ENCODE data around the gene LRMDA. TPM values are rescaled to one million over a fixed set of nuclear protein-coding genes. Genes with fewer than 3 reads are reported as not detected.

LRMDA gene
- total and polyA plus RNA-seq, 2 of the 4 experiments (the other 2 are of a cell fraction) = 0.07 TPM; not detected in 1

DNA sequence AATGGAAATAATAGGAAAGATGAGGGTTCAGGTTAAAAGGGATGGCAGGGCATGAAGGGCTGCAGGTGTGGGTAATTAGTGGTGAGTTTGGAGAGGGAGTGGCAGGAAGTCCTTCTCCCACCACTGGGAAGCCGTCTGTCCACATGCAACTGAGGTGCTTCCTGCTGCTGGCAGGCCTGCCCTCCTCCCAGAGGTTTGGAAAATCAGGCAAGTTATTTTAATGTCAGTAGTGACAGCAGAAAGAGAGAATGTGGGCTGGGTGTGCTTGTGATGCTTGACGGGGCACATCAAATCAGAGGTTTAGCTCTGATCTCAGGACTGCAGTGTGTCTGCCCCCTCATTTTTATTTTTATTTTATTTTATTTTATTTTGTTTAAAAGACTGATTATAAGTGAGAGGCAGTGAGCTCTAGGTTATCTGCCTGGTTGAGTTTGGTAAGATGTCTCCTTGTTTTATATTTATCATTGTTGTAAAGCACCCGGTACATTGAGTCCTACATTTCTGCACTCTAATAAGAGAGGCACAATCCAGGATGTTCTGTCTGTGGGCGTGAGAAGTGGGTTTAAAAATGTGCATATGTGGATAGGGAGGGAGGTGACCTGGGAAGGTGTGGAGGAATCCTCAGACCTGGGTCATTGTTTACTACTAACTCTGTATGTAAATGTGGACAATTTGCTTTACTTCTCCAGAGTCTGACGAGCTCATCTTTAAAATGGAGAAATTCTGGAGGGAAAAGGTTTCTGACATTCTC lies 504.4 kb downstream of the LRMDA start:
- Histone ChIP-seq H2AK5ac (ENCODE audit: low read depth, low read length) (no peak overlapping the region), H4K91ac (ENCODE audit: insufficient read depth, low read depth, low read length) (no peak overlapping the region), H3K36me3 (ENCODE audit: control insufficient read depth, insufficient read depth, low read length) (no peaks in the 10 kb centered on the region), H3K79me1 (ENCODE audit: low read depth in 1 of 2, low read length in 2 of 2) (no peaks in the 10 kb centered on the region), H3K9me1 (ENCODE audit: insufficient read depth, low read length) (no peaks in the 10 kb centered on the region), H4K5ac (ENCODE audit: low read depth, low read length) (no peak overlapping the region), H4K8ac (ENCODE audit: low read depth in 2 of 2, low read length in 2 of 2) (no peak overlapping the region), H2AK9ac (replicated peaks; ENCODE audit: low read depth, low read length, poor library complexity) (no peak overlapping the region), H4K20me1 (ENCODE audit: insufficient read depth, low read length) (no peaks in the 10 kb centered on the region), H2BK120ac (ENCODE audit: low read depth, low read length) (no peak overlapping the region), H3K18ac (ENCODE audit: low read depth, low read length) (no peak overlapping the region), H3K27ac (ENCODE audit: insufficient read depth, low read length) (no peak overlapping the region), H3K27me3 (ENCODE audit: control insufficient read depth, insufficient read depth, low read length) (peaks cover 13% of the 10 kb centered on the region; the same call in 1 of the 2 replicates), H3K4me2 (ENCODE audit: low read depth, low read length) (no peak overlapping the region), H2BK15ac (ENCODE audit: low read depth, low read length) (no peak overlapping the region), H2BK20ac (ENCODE audit: low read depth, low read length) (no peak overlapping the region), H3K23ac (ENCODE audit: low read depth, low read length) (no peak overlapping the region), H2AFZ (replicated peaks; ENCODE audit: low read length, poor library complexity) (no peak overlapping the region), H2BK5ac (ENCODE audit: low read depth, low read length, poor library complexity, severe bottlenecking) (no peak overlapping the region), H3K56ac (ENCODE audit: extremely low read depth, insufficient read depth, low read length) (no peak overlapping the region), H3K14ac (replicated peaks; ENCODE audit: low read depth, low read length) (no peak overlapping the region), H3K4ac (ENCODE audit: low read depth, low read length) (no peak overlapping the region), H3K4me1 (ENCODE audit: control insufficient read depth, insufficient read depth, low read length) (no peaks in the 10 kb centered on the region), H3K9ac (ENCODE audit: low read depth, low read length) (no peak overlapping the region), H3K4me3 (ENCODE audit: insufficient read depth, low read depth, low read length) (no peak overlapping the region), H3K9me3 (ENCODE audit: control insufficient read depth, insufficient read depth, low read length) (no peaks in the 10 kb centered on the region)
- ChIA-PET POLR2A (ENCODE audit: unreplicated experiment) (no interaction called here), CTCF (no interaction called here)
- no peak for DNase-seq
- intact Hi-C loops (cut with micrococcal nuclease) = no loop called here
- no peak for ATAC-seq (ENCODE audit: low read depth)
- in situ Hi-C loops (cut with MboI; ENCODE audit: low sequenced_read_pairs) = no loop called here
- no CpG with 5 or more reads among the region's 5 CpGs for WGBS, 2 experiments (ENCODE audit: extremely low coverage in 2 of 2, insufficient read length in 1 of 2)
- no TSS peak for BruUV-seq (replicated peaks)
- no peak for TF ChIP-seq RCOR1 (IDR thresholded peaks at IDR 0.05; ENCODE audit: insufficient replicate concordance, low read length)
- TF ChIP-seq BHLHE40 (IDR thresholded peaks at IDR 0.05; ENCODE audit: low read depth, low read length) = no peak
- TF ChIP-seq FOS (IDR thresholded peaks at IDR 0.05; ENCODE audit: low read depth, low read length) = no peak
- no peak for TF ChIP-seq SMC3 (IDR thresholded peaks at IDR 0.05; ENCODE audit: low read depth, low read length)
- TF ChIP-seq, protein P1, sequence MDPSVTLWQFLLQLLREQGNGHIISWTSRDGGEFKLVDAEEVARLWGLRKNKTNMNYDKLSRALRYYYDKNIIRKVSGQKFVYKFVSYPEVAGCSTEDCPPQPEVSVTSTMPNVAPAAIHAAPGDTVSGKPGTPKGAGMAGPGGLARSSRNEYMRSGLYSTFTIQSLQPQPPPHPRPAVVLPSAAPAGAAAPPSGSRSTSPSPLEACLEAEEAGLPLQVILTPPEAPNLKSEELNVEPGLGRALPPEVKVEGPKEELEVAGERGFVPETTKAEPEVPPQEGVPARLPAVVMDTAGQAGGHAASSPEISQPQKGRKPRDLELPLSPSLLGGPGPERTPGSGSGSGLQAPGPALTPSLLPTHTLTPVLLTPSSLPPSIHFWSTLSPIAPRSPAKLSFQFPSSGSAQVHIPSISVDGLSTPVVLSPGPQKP (IDR thresholded peaks at IDR 0.05; ENCODE audit: borderline replicate concordance, low read depth, low read length) = no peak
- no peak for TF ChIP-seq RAD21 (IDR thresholded peaks at IDR 0.05; ENCODE audit: low read length)
- no peak for TF ChIP-seq MAFK (IDR thresholded peaks at IDR 0.05; ENCODE audit: low read depth, low read length)
- no peak for TF ChIP-seq MXI1 (IDR thresholded peaks at IDR 0.05; ENCODE audit: borderline replicate concordance, low read depth, low read length)
- no peak for TF ChIP-seq POLR2A (IDR thresholded peaks at IDR 0.05; ENCODE audit: low read depth, low read length)
- no peak for TF ChIP-seq CEBPB (IDR thresholded peaks at IDR 0.05; ENCODE audit: low read depth, low read length)
- TF ChIP-seq CHD1 (IDR thresholded peaks at IDR 0.05; ENCODE audit: low read depth, low read length) = no peak
- no peak for TF ChIP-seq RFX5 (IDR thresholded peaks at IDR 0.05; ENCODE audit: low read depth, low read length)
- dilution Hi-C loops (cut with HindIII; ENCODE audit: low sequenced_read_pairs, unreplicated experiment) = no loop called here

All from IMR-90 (cell line).